Heart left ventricle (tissue), 16 donors: ENCODE measurements around the gene ATP1A4. TPM values are rescaled to one million over a fixed set of nuclear protein-coding genes. Genes with fewer than 3 reads are reported as not detected.

ENCODE experiments used
- ATAC-seq, 4 donors: fragments of 200-7000 bp; cut with Tn5 transposase; one replicate each; pipeline ENCODE4 v1.9.1; 2020 to 2022; ENCODE audit warnings: moderate library complexity in 4 of 4, mild to moderate bottlenecking in 3 of 4, moderate number of reproducible peaks in 1 of 4
- DNase-seq, 5 donors: peaks; one replicate each; pipeline ENCODE4 v3.0.0-alpha.2; 2020
- H3K27ac ChIP-seq, 12 donors: fragments of 200-600 bp; sonication (generic) in 4 of 12; one replicate each; pipeline versions ENCODE4 v1.5.0 to v1.8.0; 2016 to 2022; ENCODE audit warnings: mild to moderate bottlenecking in 2 of 12
- H3K27me3 ChIP-seq, 9 donors: fragments of 200-600 bp; sonication (generic) in 2 of 9; one replicate each; pipeline versions ENCODE4 v1.5.1 to v1.8.0; 2016 to 2022; ENCODE audit warnings: mild to moderate bottlenecking in 3 of 9
- H3K36me3 ChIP-seq, 9 donors: fragments of 200-600 bp; sonication (generic) in 2 of 9; one replicate each; pipeline versions ENCODE4 v1.5.0 to v1.8.0; 2018 to 2022; ENCODE audit warnings: mild to moderate bottlenecking in 2 of 9
- H3K4me1 ChIP-seq, 12 donors: fragments of 200-600 bp; sonication (generic) in 4 of 12; one replicate each; pipeline versions ENCODE4 v1.5.0 to v1.8.0; 2016 to 2022; ENCODE audit warnings: mild to moderate bottlenecking in 3 of 12
- H3K4me3 ChIP-seq, 12 donors: fragments of 200-600 bp; sonication (generic) in 4 of 12; one replicate each; pipeline versions ENCODE4 v1.5.0 to v1.8.0; 2017 to 2022; ENCODE audit warnings: mild to moderate bottlenecking in 9 of 12, moderate library complexity in 4 of 12
- H3K9me3 ChIP-seq, 12 donors: fragments of 200-600 bp; sonication (generic) in 4 of 12; one replicate each; pipeline versions ENCODE4 v1.5.0 to v1.8.0; 2016 to 2022; ENCODE audit warnings: mild to moderate bottlenecking in 1 of 12
- POLR2A ChIP-seq, 2 donors: fragments of 450-650 bp; IDR thresholded peaks; one replicate each; pipeline ENCODE4 v1.6.1; 2017; ENCODE audit warnings: antibody characterized with exemption in 2 of 2, mild to moderate bottlenecking in 2 of 2, moderate library complexity in 2 of 2
- WGBS, 4 donors: extraction: QIAGEN DNeasy Blood & Tissue Kit in 2 of 4; methylation state at CpG; one replicate each; pipeline versions ENCODE4 v1.1.5 to v1.1.7; 2013 to 2018; 5-methylcytosine and 5-hydroxymethylcytosine counted together
- intact Hi-C, 10 donors: fragments of 100-400 bp; cut with DNase I; formaldehyde crosslinking; loops; one replicate each; pipeline versions ENCODE4 v1.11.1 to v1.14.2; 2022
- polyA plus RNA-seq, 2 donors: library from polyadenylated mRNA; stranded (reverse); fragments of 200-250 nt; gene quantifications; one replicate each; pipeline ENCODE4 v1.2.3, GENCODE V29; 2013
- total RNA-seq, 9 donors: library from RNA; depleted of rRNA in 2 of 9; stranded (reverse); fragments of >200 nt in 2 of 9; fragmentation: NEBNext Ultra II Directional in 3 of 9; extraction: Animal tissue kit (Norgen Biotek cat#: 25700) in 3 of 9; gene quantifications; one replicate each; pipeline versions ENCODE4 v1.1.0 to v1.2.4, GENCODE V29; 2016 to 2023
- TF ChIP-seq, protein P1 (sequence below), 12 donors: fragments of 200-600 bp; sonication (generic) in 4 of 12; IDR thresholded peaks; one replicate each; pipeline versions ENCODE4 v1.5.0 to v1.8.0; 2018 to 2022; ENCODE audit warnings: antibody characterized with exemption in 12 of 12, mild to moderate bottlenecking in 5 of 12
- donor health status: ischemic (EF 13 %, LVEDD 7.1; RV severe dilation, severe dysfunction).
- donor health status: healthy with polysubstance abuse.
- donor health status: DM: no; HTN: yes; CAD: no.
- donor health status: DM: no; HTN: no; CAD: no.
- donor health status: ischemic (EF 25% LVEDD 6.9; RV normal size, moderate dysfunction).
- donor health status: ischemic (EF 25% LVEDD 5.7; RV mildly dilated, moderate dysfunction).
- donor health status: healthy.
- donor health status: DM: yes; HTN: yes; CAD: no.
- donor health status: ischemic (EF 35%, LVEDD 5.7; RV mildly dilated, moderate dysfunction).
- donor health status: nonischemic (EF 11% LVEDD 7.7; RV severe dilation, severe dysfunction).
- donor health status: DM: yes; HTN: yes; CAD: no.
- donor health status: PGD.
- donor health status: ischemic (EF 29% LVEDD 5.4; RV normal size, mild dysfunction).
- donor health status: nonischemic (EF 23%, LVEDD 6.1; RV moderate dilation, normal function).

ATP1A4 gene
- total and polyA plus RNA-seq, 11 donors: 0.09 to 1.3 (median 0.25) TPM; not detected in 6

DNA sequence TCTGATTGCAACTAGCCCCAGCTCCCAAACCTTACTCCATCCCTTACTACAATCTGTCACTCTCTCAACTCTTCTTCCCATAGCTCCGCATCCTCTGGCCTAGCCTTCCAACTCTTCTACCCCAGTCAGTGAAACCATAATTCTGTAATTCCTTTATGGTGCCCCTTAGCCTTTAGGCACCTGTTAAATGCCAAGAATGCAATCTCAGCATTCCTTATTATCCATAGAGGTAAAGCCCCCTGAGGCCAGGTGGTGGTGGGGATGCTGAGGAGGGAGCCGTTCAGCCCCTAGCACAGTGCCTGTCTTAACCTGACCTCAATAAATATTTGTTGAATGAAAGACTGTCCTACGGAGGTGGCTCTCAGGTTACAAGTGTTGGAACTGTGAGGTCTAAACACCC, 21.8 kb upstream of the ATP1A4 start:
- Histone ChIP-seq H3K27me3 (no peaks in the 10 kb centered on the region), H3K36me3 (peaks cover 0 to 88% (median 52%) of the 10 kb centered on the region in 9 donors), H3K27ac (peak overlapping the region in 10 of 12 donors; percentile 11 to 95 (median 82)), H3K4me3 (no peak overlapping the region), H3K9me3 (no peaks in the 10 kb centered on the region), H3K4me1 (peaks cover 0 to 72% (median 29%) of the 10 kb centered on the region in 12 donors)
- no peak for ATAC-seq
- TF ChIP-seq, protein P1, sequence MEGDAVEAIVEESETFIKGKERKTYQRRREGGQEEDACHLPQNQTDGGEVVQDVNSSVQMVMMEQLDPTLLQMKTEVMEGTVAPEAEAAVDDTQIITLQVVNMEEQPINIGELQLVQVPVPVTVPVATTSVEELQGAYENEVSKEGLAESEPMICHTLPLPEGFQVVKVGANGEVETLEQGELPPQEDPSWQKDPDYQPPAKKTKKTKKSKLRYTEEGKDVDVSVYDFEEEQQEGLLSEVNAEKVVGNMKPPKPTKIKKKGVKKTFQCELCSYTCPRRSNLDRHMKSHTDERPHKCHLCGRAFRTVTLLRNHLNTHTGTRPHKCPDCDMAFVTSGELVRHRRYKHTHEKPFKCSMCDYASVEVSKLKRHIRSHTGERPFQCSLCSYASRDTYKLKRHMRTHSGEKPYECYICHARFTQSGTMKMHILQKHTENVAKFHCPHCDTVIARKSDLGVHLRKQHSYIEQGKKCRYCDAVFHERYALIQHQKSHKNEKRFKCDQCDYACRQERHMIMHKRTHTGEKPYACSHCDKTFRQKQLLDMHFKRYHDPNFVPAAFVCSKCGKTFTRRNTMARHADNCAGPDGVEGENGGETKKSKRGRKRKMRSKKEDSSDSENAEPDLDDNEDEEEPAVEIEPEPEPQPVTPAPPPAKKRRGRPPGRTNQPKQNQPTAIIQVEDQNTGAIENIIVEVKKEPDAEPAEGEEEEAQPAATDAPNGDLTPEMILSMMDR (IDR thresholded peaks at IDR 0.05): no peak
- no peak for TF ChIP-seq POLR2A (IDR thresholded peaks at IDR 0.05)
- 84 to 94% (median 88%) methylated on average over 3 of the region's 3 CpGs for WGBS, 4 donors
- intact Hi-C loops: no loop called here
- DNase-seq: no peak

GRCh38 chr1:160129966-160130365, 21.4 kb upstream of the ATP1A4 start:
- H3K4me1 ChIP-seq: peaks cover 0 to 68% (median 29%) of the 10 kb centered on the region in 12 donors
- H3K9me3 ChIP-seq: no peaks in the 10 kb centered on the region
- H3K4me3 ChIP-seq: no peak overlapping the region
- ATAC-seq: no peak
- H3K36me3 ChIP-seq: peaks cover 0 to 89% (median 53%) of the 10 kb centered on the region in 9 donors
- DNase-seq: no peak
- WGBS, 4 donors: 77 to 88% (median 87%) methylated on average over 6 to 11 of the region's 11 CpGs
- H3K27ac ChIP-seq: peak overlapping the region in 10 of 12 donors; percentile 75 to 95 (median 82)
- TF ChIP-seq, protein P1 (IDR thresholded peaks at IDR 0.05): no peak
- TF ChIP-seq POLR2A (IDR thresholded peaks at IDR 0.05): no peak
- intact Hi-C loops: no loop called here
- H3K27me3 ChIP-seq: no peaks in the 10 kb centered on the region

GRCh38 chr1:160130486-160130885, 20.9 kb upstream of the ATP1A4 start:
- WGBS, 4 donors: 68 to 90% (median 81%) methylated on average over 2 to 5 of the region's 5 CpGs
- H3K27ac ChIP-seq: peak overlapping the region in 10 of 12 donors; percentile 75 to 95 (median 82)
- DNase-seq: peak in 1 of 5 donors; percentile 1
- H3K4me3 ChIP-seq: no peak overlapping the region
- ATAC-seq: no peak
- H3K36me3 ChIP-seq: peaks cover 0 to 90% (median 55%) of the 10 kb centered on the region in 9 donors
- intact Hi-C loops: no loop called here
- no peak for TF ChIP-seq POLR2A (IDR thresholded peaks at IDR 0.05)
- TF ChIP-seq, protein P1 (IDR thresholded peaks at IDR 0.05): no peak
- H3K4me1 ChIP-seq: peaks cover 0 to 62% (median 29%) of the 10 kb centered on the region in 12 donors
- no peaks in the 10 kb centered on the region for H3K9me3 ChIP-seq
- H3K27me3 ChIP-seq: no peaks in the 10 kb centered on the region

- H3K27me3 ChIP-seq: no peaks in the 10 kb centered on the region
- no peaks in the 10 kb centered on the region for H3K9me3 ChIP-seq
- peak overlapping the region in 11 of 12 donors; percentile 68 to 95 (median 82) for H3K27ac ChIP-seq
- 93 to 100% (median 96%) methylated on average over 1 of the region's 1 CpG for WGBS, 4 donors
- TF ChIP-seq POLR2A (IDR thresholded peaks at IDR 0.05): no peak
- TF ChIP-seq, protein P1 (IDR thresholded peaks at IDR 0.05): no peak
- H3K4me1 ChIP-seq: peaks cover 0 to 61% (median 27%) of the 10 kb centered on the region in 12 donors
- intact Hi-C loops: no loop called here
- H3K4me3 ChIP-seq: no peak overlapping the region
- no peak for DNase-seq
- H3K36me3 ChIP-seq: peaks cover 0 to 90% (median 57%) of the 10 kb centered on the region in 9 donors
- ATAC-seq: no peak
Measured at GRCh38 chr1:160130939-160131338, 20.5 kb upstream of the ATP1A4 start.
